Skeletal muscle tissue (tissue), 5 donors: ENCODE results near the gene HERC6. TPM values are rescaled to one million over a fixed set of nuclear protein-coding genes. Genes with fewer than 3 reads are reported as not detected.

Source experiments
- H3K27ac ChIP-seq: one replicate; pipeline ENCODE4 v1.7.0; 2013; ENCODE audit warnings: mild to moderate bottlenecking, low read depth, low read length, inconsistent platforms
- H3K27me3 ChIP-seq, 3 donors: one replicate each; pipeline ENCODE4 v1.7.0; 2013; ENCODE audit warnings: low read length in 3 of 3; ENCODE audit not compliant: control insufficient read depth in 3 of 3, insufficient read depth in 3 of 3
- H3K36me3 ChIP-seq, 3 donors: one replicate each; pipeline ENCODE4 v1.7.0; 2013; ENCODE audit warnings: low read length in 3 of 3; ENCODE audit not compliant: control insufficient read depth in 3 of 3, insufficient read depth in 3 of 3
- H3K4me1 ChIP-seq, 3 donors: one replicate each; pipeline ENCODE4 v1.7.0; 2013; ENCODE audit warnings: low read length in 3 of 3, mild to moderate bottlenecking in 3 of 3; ENCODE audit not compliant: control insufficient read depth in 3 of 3, insufficient read depth in 3 of 3
- H3K4me3 ChIP-seq, 3 donors: one replicate each; pipeline ENCODE4 v1.7.0; 2013; ENCODE audit warnings: low read length in 3 of 3
- H3K9ac ChIP-seq, 3 donors: one replicate each; pipeline ENCODE4 v1.7.0; 2013; ENCODE audit warnings: low read length in 3 of 3, mild to moderate bottlenecking in 3 of 3, moderate library complexity in 2 of 3, low read depth in 1 of 3
- H3K9me3 ChIP-seq, 3 donors: one replicate each; pipeline ENCODE4 v1.7.0; 2013; ENCODE audit warnings: low read length in 3 of 3; ENCODE audit not compliant: control insufficient read depth in 3 of 3
- small RNA-seq: library from RNA; depleted of rRNA; stranded (forward); fragments of <200 nt; gene quantifications from one replicate; pipeline ENCODE3, GENCODE V24; 2014
- total RNA-seq: library from RNA; depleted of rRNA; stranded (reverse); fragments of >200 nt; gene quantifications from one replicate; pipeline ENCODE4 v1.2.3, GENCODE V29; 2014
- donor health status: Osteomylitis.

The HERC6 gene
- total RNA-seq, 1 donor from 2014 or later: 2.6 TPM

DNA sequence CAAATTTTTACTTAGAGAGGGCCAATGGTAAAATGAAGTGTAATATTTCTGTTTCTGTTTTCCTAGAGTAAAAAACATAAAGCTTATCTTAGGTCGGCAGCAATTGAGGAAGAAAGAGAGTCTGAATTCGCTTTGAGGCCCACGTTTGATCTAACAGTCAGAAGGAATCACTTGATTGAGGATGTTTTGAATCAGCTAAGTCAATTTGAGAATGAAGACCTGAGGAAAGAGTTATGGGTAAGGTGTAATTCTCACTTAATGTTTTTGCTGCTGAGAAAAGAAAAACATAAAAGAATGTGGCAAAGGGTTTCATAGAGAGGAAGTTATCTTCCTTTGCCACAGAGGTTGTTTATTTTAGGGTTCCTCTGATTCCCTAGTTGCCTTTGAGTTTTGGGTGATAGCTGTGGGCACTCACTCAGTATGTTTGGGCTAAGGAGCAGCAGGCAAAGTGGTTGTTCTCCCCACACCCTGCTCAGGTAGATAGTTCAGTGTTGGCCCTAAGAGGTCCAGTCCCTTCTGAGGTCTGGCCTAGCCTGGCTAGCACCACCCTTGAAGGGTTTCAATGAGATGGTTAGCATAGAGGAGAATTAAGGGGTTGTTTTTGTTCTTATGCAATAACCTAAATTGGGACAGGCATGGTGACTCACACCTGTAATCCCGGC is 110.6 kb downstream of the HERC6 start:
- Histone ChIP-seq H3K27ac (no peak overlapping the region), H3K36me3 (peaks cover 0 to 8% (median 0%) of the 10 kb centered on the region in 3 donors), H3K9ac (no peak overlapping the region), H3K4me3 (no peak overlapping the region), H3K4me1 (no peaks in the 10 kb centered on the region), H3K27me3 (no peaks in the 10 kb centered on the region), H3K9me3 (no peaks in the 10 kb centered on the region)

Small RNA genes lying within 50 kb of the gene (small RNA-seq; reads per million reads assigned to genes)
- not detected for gene RF00019

Other genes starting within 250 kb of the HERC6 start
- gene ABCG2, start 220.2 kb upstream of the HERC6 start, total RNA-seq: 7.8 TPM
- gene PPM1K, start 94.3 kb upstream of the HERC6 start, total RNA-seq: 22.4 TPM
- 5.7 TPM for gene HERC5, start 78.3 kb downstream of the HERC6 start, total RNA-seq
- 52.2 TPM for gene PYURF, start 144.9 kb downstream of the HERC6 start, total RNA-seq
- gene HERC3, start 213.6 kb downstream of the HERC6 start, total RNA-seq: 16.7 TPM